Neuronal stem cell (in vitro differentiated cells): ENCODE measurements around the gene AKAP6.

Experiments
- DNase-seq: peaks from one replicate; pipeline ENCODE4 v3.0.0-alpha.2; 2013; ENCODE audit warnings: low spot score
- H2AFZ ChIP-seq: one replicate; pipeline ENCODE4 v1.6.1; 2013; ENCODE audit warnings: mild to moderate bottlenecking, low read length, inconsistent platforms
- H2AK5ac ChIP-seq: 2 replicates; pipeline ENCODE4 v1.6.1; 2013; ENCODE audit warnings: low read depth, mild to moderate bottlenecking, inconsistent platforms, low read length, moderate library complexity, mixed read lengths
- H2BK120ac ChIP-seq: 2 replicates; pipeline ENCODE4 v1.6.1; 2013; ENCODE audit warnings: low read depth, mild to moderate bottlenecking, inconsistent platforms, low read length, moderate library complexity, mixed read lengths
- H2BK12ac ChIP-seq: one replicate; pipeline ENCODE4 v1.6.1; 2013; ENCODE audit warnings: low read length, inconsistent platforms
- H2BK15ac ChIP-seq: 2 replicates; pipeline ENCODE4 v1.6.1; 2013; ENCODE audit warnings: mild to moderate bottlenecking, low read length, inconsistent platforms, mixed read lengths
- H2BK5ac ChIP-seq: one replicate; pipeline ENCODE4 v1.6.1; 2013; ENCODE audit warnings: inconsistent platforms, mild to moderate bottlenecking, low read length, moderate library complexity
- H3K14ac ChIP-seq: one replicate; pipeline ENCODE4 v1.6.1; 2013; ENCODE audit warnings: low read length, inconsistent platforms
- H3K18ac ChIP-seq: 2 replicates; pipeline ENCODE4 v1.6.1; 2013; ENCODE audit warnings: low read length, inconsistent platforms
- H3K23ac ChIP-seq: 2 replicates; pipeline ENCODE4 v1.6.1; 2013; ENCODE audit warnings: low read depth, mild to moderate bottlenecking, mixed read lengths, low read length, inconsistent platforms; ENCODE audit not compliant: poor library complexity
- H3K27ac ChIP-seq: replicated peaks from 3 replicates; pipeline ENCODE4 v1.5.1; 2013; ENCODE audit warnings: low read length, inconsistent platforms
- H3K27me3 ChIP-seq, 3 experiments: 2 replicates each; pipeline ENCODE4 v1.6.1; 2013; ENCODE audit warnings: low read length in 3 of 3, mild to moderate bottlenecking in 2 of 3, inconsistent platforms in 1 of 3, low read depth in 1 of 3, mixed read lengths in 1 of 3, moderate library complexity in 1 of 3; ENCODE audit not compliant: control insufficient read depth in 3 of 3, insufficient read depth in 3 of 3
- H3K36me3 ChIP-seq, 2 donors: replicated peaks in 1 of 2; 2 replicates each; pipeline ENCODE4 v1.6.1; 2013; ENCODE audit warnings: low read length in 2 of 2; ENCODE audit not compliant: control insufficient read depth in 2 of 2, insufficient read depth in 2 of 2
- H3K4ac ChIP-seq: 2 replicates; pipeline ENCODE4 v1.6.1; 2013; ENCODE audit warnings: inconsistent platforms, mild to moderate bottlenecking, low read length, moderate library complexity
- H3K4me1 ChIP-seq, 2 donors: 1 replicate in 1 of 2; 2 replicates in 1 of 2; pipeline ENCODE4 v1.6.1; 2013; ENCODE audit warnings: low read length in 2 of 2, low read depth in 1 of 2; ENCODE audit not compliant: control insufficient read depth in 2 of 2, insufficient read depth in 1 of 2
- H3K4me2 ChIP-seq: one replicate; pipeline ENCODE4 v1.6.1; 2013; ENCODE audit warnings: mild to moderate bottlenecking, low read length, inconsistent platforms; ENCODE audit not compliant: insufficient read depth, poor library complexity, severe bottlenecking
- H3K4me3 ChIP-seq, 2 donors: 2 replicates each; pipeline ENCODE4 v1.5.1; 2013; ENCODE audit warnings: low read length in 2 of 2, mild to moderate bottlenecking in 2 of 2, inconsistent platforms in 1 of 2, moderate library complexity in 1 of 2
- H3K79me1 ChIP-seq: one replicate; pipeline ENCODE4 v1.6.1; 2013; ENCODE audit warnings: low read depth, mild to moderate bottlenecking, inconsistent platforms, low read length, moderate library complexity
- H3K9ac ChIP-seq: one replicate; pipeline ENCODE4 v1.6.1; 2013; ENCODE audit warnings: mild to moderate bottlenecking, low read depth, low read length, inconsistent platforms; ENCODE audit not compliant: poor library complexity
- H3K9me3 ChIP-seq, 2 donors: replicated peaks in 1 of 2; 2 replicates each; pipeline versions ENCODE3 to v1.6.1; 2013; ENCODE audit warnings: low read length in 2 of 2, mild to moderate bottlenecking in 2 of 2, inconsistent platforms in 1 of 2, low read depth in 1 of 2, mixed read lengths in 1 of 2, moderate library complexity in 1 of 2; ENCODE audit not compliant: control insufficient read depth in 2 of 2, insufficient read depth in 1 of 2
- H4K8ac ChIP-seq: one replicate; pipeline ENCODE4 v1.6.1; 2013; ENCODE audit warnings: low read depth, mild to moderate bottlenecking, inconsistent platforms, low read length, moderate library complexity
- H4K91ac ChIP-seq: one replicate; pipeline ENCODE4 v1.6.1; 2013; ENCODE audit warnings: low read length, low read depth, mild to moderate bottlenecking, inconsistent platforms; ENCODE audit not compliant: poor library complexity
- WGBS, 2 donors: extraction: QIAGEN DNeasy Blood & Tissue Kit; methylation state at CpG; one replicate each; pipeline ENCODE4 v1.1.7; 2013; ENCODE audit warnings: missing lambda C conversion rate in 2 of 2, mixed read lengths in 1 of 2; ENCODE audit not compliant: insufficient read length in 2 of 2, insufficient replicate concordance in 1 of 2; ENCODE audit errors: extremely low coverage in 2 of 2; 5-methylcytosine and 5-hydroxymethylcytosine counted together

Gene AKAP6

DNA sequence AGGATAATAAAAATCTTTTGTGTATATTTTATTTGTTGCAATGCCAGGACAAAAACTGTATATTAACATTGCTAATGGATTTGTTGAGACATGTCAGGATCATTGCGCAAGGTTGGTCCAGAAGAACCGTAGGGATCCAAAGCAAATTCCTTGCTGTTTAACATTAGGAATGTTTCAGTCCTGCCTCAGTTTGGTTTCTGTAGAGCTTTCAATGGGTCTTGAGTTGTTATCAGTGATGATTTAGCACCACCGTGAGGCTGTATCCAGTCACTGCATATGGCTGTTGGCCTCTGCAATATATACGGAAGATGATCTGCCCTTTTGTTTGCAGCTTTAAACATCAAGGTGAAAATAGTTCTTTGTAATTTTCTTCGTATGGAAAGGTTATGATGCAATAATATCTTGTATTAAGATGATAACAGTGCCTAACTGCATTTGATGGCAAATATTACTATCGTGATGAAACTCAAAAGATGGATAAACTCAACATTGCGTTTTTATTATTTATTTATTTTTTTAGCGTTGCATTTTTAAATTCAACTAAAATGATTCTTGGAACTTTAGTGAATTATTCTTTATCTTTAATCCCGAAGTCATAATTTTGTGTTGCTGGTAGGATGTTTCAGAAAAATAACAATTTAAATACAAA is 231.2 kb downstream of the AKAP6 start:
- H3K36me3 ChIP-seq, result no peaks in the 10 kb centered on the region
- H3K4me2 ChIP-seq, result no peak overlapping the region
- H2AFZ ChIP-seq, result no peak overlapping the region
- no peak overlapping the region for H3K9ac ChIP-seq
- H2BK15ac ChIP-seq, result no peak overlapping the region
- no peak overlapping the region for H2AK5ac ChIP-seq
- no peak overlapping the region for H4K91ac ChIP-seq
- no peak overlapping the region for H3K23ac ChIP-seq
- no peak overlapping the region for H4K8ac ChIP-seq
- no peak overlapping the region for H2BK12ac ChIP-seq
- H2BK5ac ChIP-seq, result no peak overlapping the region
- H3K4me1 ChIP-seq, result no peaks in the 10 kb centered on the region
- no peaks in the 10 kb centered on the region for H3K9me3 ChIP-seq
- H3K4me3 ChIP-seq, result no peak overlapping the region
- WGBS, 2 donors, result no CpG with 5 or more reads among the region's 9 CpGs
- DNase-seq, result peak; percentile 59
- no peak overlapping the region for H3K18ac ChIP-seq
- H3K79me1 ChIP-seq, result no peaks in the 10 kb centered on the region
- no peak overlapping the region for H3K14ac ChIP-seq
- H2BK120ac ChIP-seq, result no peak overlapping the region
- no peaks in the 10 kb centered on the region for H3K27me3 ChIP-seq
- H3K4ac ChIP-seq, result no peak overlapping the region
- no peak overlapping the region for H3K27ac ChIP-seq

- Histone ChIP-seq H2BK120ac (no peak overlapping the region), H3K4me3 (no peak overlapping the region), H2AK5ac (no peak overlapping the region), H3K14ac (no peak overlapping the region), H3K27me3 (no peaks in the 10 kb centered on the region), H3K18ac (no peak overlapping the region), H3K27ac (no peak overlapping the region), H3K23ac (no peak overlapping the region), H3K4me1 (peaks cover 0 to 1% of the 10 kb centered on the region in 2 donors), H3K9ac (no peak overlapping the region), H2AFZ (no peak overlapping the region), H3K9me3 (no peaks in the 10 kb centered on the region), H4K91ac (no peak overlapping the region), H3K36me3 (no peaks in the 10 kb centered on the region), H4K8ac (no peak overlapping the region), H2BK5ac (no peak overlapping the region), H3K79me1 (no peaks in the 10 kb centered on the region), H2BK12ac (no peak overlapping the region), H3K4ac (no peak overlapping the region), H3K4me2 (no peak overlapping the region), H2BK15ac (no peak overlapping the region)
- no peak for DNase-seq
- no CpG with 5 or more reads among the region's 1 CpG for WGBS, 2 donors
These were observed 232.4 kb downstream of the AKAP6 start for GRCh38 chr14:32561520-32561919.

GRCh38 chr14:32564596-32564995 is 235.5 kb downstream of the AKAP6 start:
- H2BK120ac ChIP-seq, result no peak overlapping the region
- H2AFZ ChIP-seq, result peak overlapping the region; percentile 40
- no peak overlapping the region for H2BK5ac ChIP-seq
- no peaks in the 10 kb centered on the region for H3K36me3 ChIP-seq
- no peak overlapping the region for H3K4ac ChIP-seq
- no peak overlapping the region for H2BK15ac ChIP-seq
- H2AK5ac ChIP-seq, result no peak overlapping the region
- no peaks in the 10 kb centered on the region for H3K9me3 ChIP-seq
- H3K27me3 ChIP-seq, result no peaks in the 10 kb centered on the region
- peaks cover 0 to 1% of the 10 kb centered on the region in 2 donors for H3K4me1 ChIP-seq
- H4K91ac ChIP-seq, result no peak overlapping the region
- no peak for DNase-seq
- no peak overlapping the region for H2BK12ac ChIP-seq
- no peak overlapping the region for H3K4me2 ChIP-seq
- H3K14ac ChIP-seq, result no peak overlapping the region
- H3K18ac ChIP-seq, result no peak overlapping the region
- no peak overlapping the region for H3K27ac ChIP-seq
- H3K9ac ChIP-seq, result no peak overlapping the region
- H3K4me3 ChIP-seq, result no peak overlapping the region
- no peak overlapping the region for H3K23ac ChIP-seq
- no peaks in the 10 kb centered on the region for H3K79me1 ChIP-seq
- no peak overlapping the region for H4K8ac ChIP-seq

GRCh38 chr14:32565256-32565655 is 236.2 kb downstream of the AKAP6 start:
- no peak overlapping the region for H3K4me3 ChIP-seq
- no peak overlapping the region for H3K18ac ChIP-seq
- no peak overlapping the region for H2BK15ac ChIP-seq
- H2BK5ac ChIP-seq, result no peak overlapping the region
- no peaks in the 10 kb centered on the region for H3K27me3 ChIP-seq
- no peaks in the 10 kb centered on the region for H3K79me1 ChIP-seq
- H4K91ac ChIP-seq, result no peak overlapping the region
- no peak overlapping the region for H3K27ac ChIP-seq
- H3K14ac ChIP-seq, result no peak overlapping the region
- no peak overlapping the region for H4K8ac ChIP-seq
- H3K9me3 ChIP-seq, result no peaks in the 10 kb centered on the region
- H3K4me1 ChIP-seq, result peaks cover 0 to 1% of the 10 kb centered on the region in 2 donors
- H2AK5ac ChIP-seq, result no peak overlapping the region
- DNase-seq, result no peak
- no peak overlapping the region for H2BK12ac ChIP-seq
- H3K23ac ChIP-seq, result no peak overlapping the region
- no peak overlapping the region for H2AFZ ChIP-seq
- H3K9ac ChIP-seq, result no peak overlapping the region
- H3K4me2 ChIP-seq, result no peak overlapping the region
- H3K36me3 ChIP-seq, result no peaks in the 10 kb centered on the region
- H2BK120ac ChIP-seq, result no peak overlapping the region
- no peak overlapping the region for H3K4ac ChIP-seq
